ENCODE measurements around the gene DOCK2.

DNA sequence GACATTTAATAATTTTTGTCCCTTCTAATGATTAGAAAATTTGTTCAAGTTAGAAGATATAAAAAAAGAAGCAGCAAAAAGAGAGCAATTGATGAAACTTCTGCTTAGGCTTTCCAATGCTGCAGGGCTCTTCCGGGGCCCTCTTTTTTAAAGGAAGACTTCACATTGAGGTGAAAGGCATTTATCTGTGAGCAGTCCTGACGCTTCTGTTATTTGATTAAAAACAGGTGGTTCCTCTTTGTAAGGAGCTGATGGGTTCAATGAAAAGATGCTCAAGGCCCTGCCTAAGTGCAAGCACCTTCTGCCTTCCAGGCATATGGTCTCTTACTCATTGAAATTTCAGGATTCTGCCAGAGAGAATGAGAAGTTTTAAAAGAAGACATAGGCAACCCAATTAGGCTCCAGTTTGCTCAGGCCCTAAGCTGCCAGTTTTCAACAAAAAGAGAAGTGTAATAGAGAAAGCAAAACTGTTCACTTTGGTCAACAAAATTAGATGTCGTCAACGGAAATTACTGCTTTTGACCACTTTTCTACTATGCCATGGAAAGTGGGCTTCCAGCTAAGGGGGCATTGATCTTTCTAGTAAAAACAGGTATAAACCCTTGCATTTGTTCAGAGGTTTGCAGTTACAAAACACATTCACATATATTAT is 243.1 kb downstream of the DOCK2 start:
- TF ChIP-seq EZH2 (optimal IDR thresholded peaks at IDR 0.05; ENCODE audit: low read depth, low read length) (no peak), CTCF (IDR thresholded peaks at IDR 0.05; ENCODE audit: low read length) (no peak), EZH2phosphoT487 (IDR thresholded peaks at IDR 0.05; ENCODE audit: low read length) (no peak)

Measured in MM.1S (cell line).